GM18507 (cell line): ENCODE measurements around the gene XXYLT1.
"Not testable (repeated sequence)": the region's sequence is repeated elsewhere in the genome, so short reads cannot be mapped to it uniquely, and the experiment has no call there.

ENCODE experiments used
- DNase-seq: peaks from one replicate; pipeline ENCODE4 v3.0.0; 2011; ENCODE audit warnings: low read depth; ENCODE audit not compliant: insufficient read length; ENCODE audit errors: extremely low spot score
- FAIRE-seq: peaks from 2 replicates; lab custom pipeline; 2011; peaks lifted over from hg19 to GRCh38; lab: Jason Lieb, UNC

Gene XXYLT1

GRCh38 chr3:195097331-195098255 is 173.4 kb downstream of the XXYLT1 start:
- no peak for FAIRE-seq

GRCh38 chr3:195096484-195097330 is 174.3 kb downstream of the XXYLT1 start:
- DNase-seq (no peak), FAIRE-seq (no peak)

More at GRCh38 chr3:195097331-195098255, 173.4 kb downstream of the XXYLT1 start:
- DNase-seq = no peak

DNA sequence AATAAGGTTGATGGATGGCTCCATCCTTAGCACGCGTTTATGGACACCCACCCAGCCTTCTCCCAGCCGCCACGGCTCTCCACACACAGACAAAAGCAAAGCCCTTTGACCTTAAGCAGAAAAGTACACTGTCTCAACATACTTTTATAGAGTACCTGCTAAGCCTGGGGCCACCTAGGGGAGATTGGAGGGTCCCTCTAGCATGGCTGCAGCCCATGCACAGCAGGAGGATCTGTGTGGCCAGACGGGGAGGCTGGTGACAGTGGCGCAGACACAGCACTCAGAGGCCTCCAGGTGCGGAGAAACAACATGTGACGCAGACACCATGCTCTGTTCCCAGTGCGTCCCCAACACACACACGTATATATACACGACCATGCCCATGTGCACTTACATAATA is 174.9 kb downstream of the XXYLT1 start:
- FAIRE-seq = no peak
- no peak for DNase-seq

DNA sequence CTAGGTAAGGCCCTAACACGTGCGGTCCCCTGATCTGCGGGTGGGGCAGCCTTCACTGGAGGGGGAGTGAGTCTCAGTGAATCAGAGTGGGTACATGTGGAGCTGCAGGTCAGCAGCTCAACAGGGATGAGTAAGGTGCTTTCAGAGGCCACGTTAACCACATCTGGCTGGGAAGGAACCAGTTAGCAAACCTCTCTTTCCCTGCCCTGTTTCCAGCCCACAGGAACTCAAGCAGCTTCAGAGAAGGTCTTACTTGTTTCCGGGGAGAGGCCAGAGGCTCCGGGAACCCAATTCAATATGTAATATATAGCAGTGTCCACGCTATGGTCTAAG is 175.3 kb downstream of the XXYLT1 start:
- FAIRE-seq (no peak), DNase-seq (no peak)

GRCh38 chr3:195095035-195095703 is 175.8 kb downstream of the XXYLT1 start:
- DNase-seq (no peak), FAIRE-seq (peak; percentile 59)

DNA sequence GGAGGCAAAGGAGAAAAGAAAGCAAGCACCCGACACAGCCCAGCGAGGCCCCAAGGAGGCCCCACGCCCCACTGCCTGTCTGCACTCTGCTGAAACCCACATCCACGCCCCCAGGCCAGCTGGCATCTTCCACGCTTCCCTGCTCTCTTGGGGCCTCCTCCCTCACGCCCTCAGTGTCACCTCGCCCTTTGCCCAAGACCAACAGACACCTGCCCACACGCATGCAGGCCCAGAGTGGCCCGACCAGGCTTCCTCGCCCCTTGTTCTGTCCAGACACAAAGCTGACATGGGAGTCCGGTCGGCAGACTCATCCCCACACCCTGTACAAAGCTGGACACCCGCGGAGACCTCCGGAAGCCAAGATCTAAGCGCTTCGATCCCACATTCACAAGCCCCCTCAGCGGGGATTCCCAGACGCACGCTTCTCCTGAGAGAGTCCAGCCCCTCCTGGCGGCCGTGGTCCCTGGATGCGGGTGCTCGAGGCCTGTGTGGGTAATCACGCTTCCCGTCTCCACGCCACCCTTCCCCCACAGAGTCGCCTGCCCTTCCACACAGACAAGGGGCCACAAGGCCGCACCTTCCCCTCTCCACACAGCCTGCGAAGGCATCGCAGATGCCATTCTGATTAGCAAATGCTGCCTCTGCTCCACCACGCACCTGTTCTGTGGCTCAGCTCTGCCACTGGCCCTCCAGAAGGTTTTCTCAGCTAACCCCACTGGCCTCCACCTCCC is 176.6 kb downstream of the XXYLT1 start:
- FAIRE-seq = peak; percentile 83
- DNase-seq = peak; percentile 54

GRCh38 chr3:195093731-195094130 is 177.2 kb downstream of the XXYLT1 start:
- FAIRE-seq = no peak
- DNase-seq = no peak

DNA sequence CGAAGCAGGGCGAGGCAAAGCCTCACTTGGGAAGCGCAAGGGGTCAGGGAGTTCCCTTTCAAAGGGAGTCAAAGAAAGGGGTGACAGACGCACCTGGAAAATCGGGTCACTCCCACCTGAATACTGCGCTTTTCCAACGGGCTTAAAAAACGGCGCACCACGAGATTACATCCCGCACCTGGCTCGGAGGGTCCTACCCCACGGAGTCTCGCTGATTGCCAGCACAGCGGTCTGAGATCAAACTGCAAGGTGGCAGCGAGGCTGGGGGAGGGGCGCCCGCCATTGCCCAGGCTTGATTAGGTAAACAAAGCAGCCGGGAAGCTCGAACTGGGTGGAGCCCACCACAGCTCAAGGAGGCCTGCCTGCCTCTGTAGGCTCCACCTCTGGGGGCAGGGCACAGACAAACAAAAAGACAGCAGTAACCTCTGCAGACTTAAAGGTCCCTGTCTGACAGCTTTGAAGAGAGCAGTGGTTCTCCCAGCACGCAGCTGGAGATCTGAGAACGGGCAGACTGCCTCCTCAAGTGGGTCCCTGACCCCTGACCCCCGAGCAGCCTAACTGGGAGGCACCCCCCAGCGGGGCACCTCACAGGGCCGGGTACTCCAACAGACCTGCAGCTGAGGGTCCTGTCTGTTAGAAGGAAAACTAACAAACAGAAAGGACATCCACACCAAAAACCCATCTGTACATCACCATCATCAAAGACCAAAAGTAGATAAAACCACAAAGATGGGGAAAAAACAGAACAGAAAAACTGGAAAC is 182.9 kb downstream of the XXYLT1 start:
- FAIRE-seq, DNase-seq: not testable (repeated sequence)

GRCh38 chr3:195087328-195087727 is 183.6 kb downstream of the XXYLT1 start:
- FAIRE-seq = no peak
- no peak for DNase-seq

DNA sequence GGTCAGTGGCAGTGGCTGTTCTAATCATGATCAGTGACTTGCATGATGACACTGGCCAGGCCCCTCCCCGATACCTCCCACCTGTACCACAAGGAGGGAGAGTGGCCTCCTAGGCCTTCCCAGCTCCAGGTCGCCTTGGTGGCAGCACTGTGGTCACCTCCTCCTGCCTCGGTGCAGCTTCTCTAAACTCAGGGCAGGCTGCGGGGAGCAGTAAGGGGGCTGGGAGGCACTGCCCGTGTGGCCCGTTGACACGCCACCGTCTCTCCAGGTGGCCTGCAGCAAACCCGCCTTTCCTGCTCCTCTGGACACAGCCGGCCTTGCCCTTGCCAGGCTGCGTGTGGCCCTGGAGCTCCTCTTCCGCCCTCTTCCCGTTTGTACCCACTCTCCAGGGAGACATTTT is 184.1 kb downstream of the XXYLT1 start:
- FAIRE-seq = no peak
- no peak for DNase-seq

GRCh38 chr3:195086341-195086740 is 184.6 kb downstream of the XXYLT1 start:
- no peak for FAIRE-seq

GRCh38 chr3:195085356-195086130 is 185.4 kb downstream of the XXYLT1 start:
- DNase-seq = no peak

More at GRCh38 chr3:195086341-195086740, 184.6 kb downstream of the XXYLT1 start:
- no peak for DNase-seq

GRCh38 chr3:195084746-195085145 is 186.2 kb downstream of the XXYLT1 start:
- no peak for DNase-seq
- no peak for FAIRE-seq

More at GRCh38 chr3:195085356-195086130, 185.4 kb downstream of the XXYLT1 start:
- no peak for FAIRE-seq

GRCh38 chr3:195083659-195084058 is 187.3 kb downstream of the XXYLT1 start:
- DNase-seq (no peak), FAIRE-seq (no peak)

GRCh38 chr3:195082811-195083210 is 188.1 kb downstream of the XXYLT1 start:
- FAIRE-seq (no peak), DNase-seq (no peak)

DNA sequence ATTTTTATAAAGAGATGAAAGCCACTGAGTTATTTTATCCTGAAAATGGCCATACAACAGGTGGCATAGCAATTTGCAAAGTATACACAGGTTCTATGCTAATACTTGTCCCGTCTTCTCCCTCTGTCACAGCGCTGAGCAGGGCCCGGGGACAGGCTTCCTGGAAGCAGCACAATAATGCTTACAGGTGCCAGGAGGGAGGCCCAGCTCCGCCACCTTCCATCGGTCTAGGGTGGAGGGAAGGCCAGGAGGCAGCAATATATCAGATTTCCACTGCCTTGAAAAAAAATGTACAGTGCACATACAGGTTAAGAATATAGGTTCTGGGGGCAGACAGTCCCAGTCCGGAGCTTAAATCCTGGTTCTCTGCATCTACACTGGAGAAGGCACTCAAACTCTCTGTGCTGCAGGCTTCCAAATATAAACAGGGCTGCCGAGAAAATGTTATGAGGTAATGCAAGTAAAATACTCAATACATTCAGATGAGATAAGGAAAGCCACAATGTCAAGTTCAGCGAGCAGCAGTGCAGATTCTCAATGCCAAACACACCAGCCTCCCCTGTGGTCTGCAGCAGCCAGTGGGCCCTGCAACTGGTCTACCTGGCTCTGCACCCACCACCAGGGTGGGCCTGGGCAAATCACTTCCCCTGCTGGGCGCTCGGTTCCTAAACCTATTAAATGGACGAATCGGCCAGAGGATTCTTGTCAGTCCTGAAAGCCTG is 189.6 kb downstream of the XXYLT1 start:
- DNase-seq = no peak
- no peak for FAIRE-seq

DNA sequence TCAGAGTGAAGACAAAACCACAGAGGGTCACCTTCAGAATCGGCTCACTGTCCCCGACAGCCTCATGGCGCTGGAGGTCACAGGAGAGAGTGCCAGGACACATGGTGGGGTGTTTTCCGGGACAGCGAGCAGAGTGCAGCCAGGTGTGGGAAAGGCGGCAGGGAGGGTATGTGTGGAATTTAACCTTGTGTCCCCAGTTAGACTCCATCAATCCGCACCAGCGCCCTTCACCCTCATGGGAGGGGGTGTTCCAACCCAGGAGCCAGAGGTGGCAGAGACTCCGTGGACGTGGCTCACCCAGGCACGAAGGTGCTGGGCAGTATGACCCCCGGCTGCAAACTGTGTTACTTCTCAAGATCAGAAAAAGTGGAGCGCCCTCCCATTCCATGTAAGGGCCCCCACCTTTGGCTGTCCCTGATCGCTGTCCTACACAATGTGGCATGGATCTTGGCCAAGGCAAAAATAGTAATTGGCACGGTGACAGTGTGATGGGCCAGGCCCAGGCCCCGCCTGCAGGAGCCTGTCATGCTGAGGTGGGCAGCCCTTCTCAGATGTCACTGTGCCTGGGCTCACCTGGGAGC is 190.3 kb downstream of the XXYLT1 start:
- no peak for FAIRE-seq
- no peak for DNase-seq
